Measurements from ENCODE around the gene SLC25A34.
"Not testable (repeated sequence)": the region's sequence is repeated elsewhere in the genome, so short reads cannot be mapped to it uniquely, and the experiment has no call there.

The SLC25A34 gene

DNA sequence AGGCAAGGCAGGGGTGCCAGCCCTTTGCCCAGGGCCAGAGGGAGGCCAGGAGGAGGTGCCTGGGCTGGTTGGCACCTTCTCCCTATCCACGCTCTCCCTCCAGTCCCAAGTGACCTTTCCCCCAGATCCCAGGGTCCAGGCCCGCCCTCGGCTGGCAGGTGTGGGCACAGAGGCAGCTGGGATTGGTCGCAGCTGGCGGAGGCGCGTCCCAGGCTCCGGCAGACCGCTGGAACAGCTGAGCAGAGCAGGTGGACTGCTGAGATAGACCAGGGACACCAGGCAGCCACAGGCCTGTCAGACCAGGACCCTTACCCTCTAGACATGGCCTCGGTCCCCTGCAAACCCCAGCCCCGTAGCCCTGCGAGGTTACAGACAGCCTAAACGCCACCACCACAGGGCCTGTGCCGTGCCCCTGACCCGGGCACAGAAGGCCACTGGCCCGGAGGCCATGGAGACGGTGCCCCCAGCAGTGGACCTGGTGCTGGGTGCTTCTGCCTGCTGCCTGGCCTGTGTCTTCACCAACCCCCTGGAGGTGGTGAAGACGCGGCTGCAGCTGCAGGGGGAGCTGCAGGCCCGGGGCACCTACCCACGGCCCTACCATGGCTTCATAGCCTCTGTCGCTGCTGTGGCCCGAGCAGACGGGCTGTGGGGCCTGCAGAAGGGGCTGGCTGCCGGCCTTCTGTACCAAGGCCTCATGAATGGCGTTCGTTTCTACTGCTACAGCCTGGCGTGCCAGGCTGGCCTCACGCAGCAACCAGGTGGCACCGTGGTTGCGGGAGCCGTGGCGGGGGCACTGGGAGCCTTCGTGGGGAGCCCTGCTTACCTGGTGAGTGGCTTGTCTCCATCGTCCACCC, at the start of gene SLC25A34:
TSS of gene SLC25A34 (plus strand) at position 221 of the 854 bp plus-strand sequence. CDS start at position 449, 228 bp downstream.
- peak; percentile 61 for DNase-seq

DNA sequence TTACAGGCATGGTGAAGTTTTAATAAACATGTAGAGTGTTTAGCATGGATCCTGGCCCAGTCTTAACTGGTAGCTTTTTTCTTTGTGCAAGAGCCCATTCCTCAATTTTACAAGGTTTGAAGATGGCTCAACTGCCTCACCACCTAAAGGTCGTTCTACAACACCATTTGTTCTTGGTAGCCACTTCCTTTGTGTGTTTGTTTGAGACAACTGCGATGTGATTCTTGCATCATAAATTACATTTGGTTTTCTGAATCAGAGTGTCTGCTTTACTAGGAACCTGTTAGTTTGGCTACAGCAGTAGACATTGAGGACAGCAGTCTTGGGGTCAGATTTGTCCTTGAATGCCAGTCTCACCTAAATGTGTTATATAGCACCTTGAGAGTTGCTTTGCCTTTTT, 48.6 kb upstream of the SLC25A34 start:
- no peak for DNase-seq

- no peak for DNase-seq
Measured at GRCh38 chr1:15690317-15690716, 45.7 kb upstream of the SLC25A34 start.

- DNase-seq = no peak
Measured at GRCh38 chr1:15691434-15692032, 44.5 kb upstream of the SLC25A34 start.

DNA sequence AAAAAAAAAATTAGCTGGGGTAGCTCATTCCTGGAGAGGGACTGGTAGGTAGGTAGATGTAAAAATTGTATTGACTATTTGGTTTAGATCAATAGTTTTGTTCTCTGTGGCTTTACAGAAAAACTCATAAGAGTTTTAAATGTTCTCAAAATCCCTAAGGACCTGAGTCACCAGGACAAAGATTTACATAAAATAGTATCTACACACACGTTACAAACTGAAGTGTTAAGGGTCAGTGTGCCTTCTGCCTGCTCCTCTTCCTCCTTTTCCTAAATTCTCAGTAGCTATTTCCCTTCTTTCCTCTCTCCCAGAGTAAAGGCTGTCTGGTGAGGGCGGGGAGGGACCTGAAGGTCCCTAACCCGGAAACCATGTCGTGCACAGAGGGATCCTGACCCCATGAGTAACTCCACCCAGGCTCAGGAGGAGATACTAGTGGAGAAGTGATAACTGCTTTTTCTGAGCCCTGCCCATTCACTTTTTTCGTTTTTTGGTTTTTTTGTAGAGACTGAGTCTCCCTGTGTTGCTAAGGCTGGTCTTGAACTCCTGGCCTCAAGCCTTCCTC, 43.9 kb upstream of the SLC25A34 start:
- DNase-seq = no peak

DNA sequence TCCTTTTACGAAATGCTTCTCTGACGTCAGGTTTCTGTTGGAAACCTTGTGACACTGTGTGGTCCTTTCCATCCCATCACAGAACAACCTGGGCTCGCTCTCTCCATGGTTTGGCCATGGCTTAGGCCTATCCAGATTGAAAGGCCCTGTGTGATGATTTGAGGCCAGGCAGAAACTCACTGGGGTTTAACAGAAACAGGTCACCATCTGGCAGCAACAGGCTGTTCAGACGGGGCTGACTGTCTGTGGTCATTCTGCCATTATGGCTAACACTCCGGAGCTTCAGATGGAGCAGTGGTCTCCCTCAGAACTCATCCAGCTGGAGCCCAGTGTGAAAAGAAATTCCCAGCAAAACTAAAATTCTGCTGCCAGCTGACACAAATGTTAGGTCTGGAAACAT, 42.7 kb upstream of the SLC25A34 start:
- DNase-seq = no peak

- DNase-seq = no peak
Measured at GRCh38 chr1:15696956-15697521, 39.0 kb upstream of the SLC25A34 start.

GRCh38 chr1:15698201-15698600, 37.9 kb upstream of the SLC25A34 start:
- no peak for DNase-seq

GRCh38 chr1:15699321-15699720, 36.7 kb upstream of the SLC25A34 start:
- not testable (repeated sequence) for DNase-seq

GRCh38 chr1:15700508-15700907, 35.5 kb upstream of the SLC25A34 start:
- DNase-seq = no peak

DNA sequence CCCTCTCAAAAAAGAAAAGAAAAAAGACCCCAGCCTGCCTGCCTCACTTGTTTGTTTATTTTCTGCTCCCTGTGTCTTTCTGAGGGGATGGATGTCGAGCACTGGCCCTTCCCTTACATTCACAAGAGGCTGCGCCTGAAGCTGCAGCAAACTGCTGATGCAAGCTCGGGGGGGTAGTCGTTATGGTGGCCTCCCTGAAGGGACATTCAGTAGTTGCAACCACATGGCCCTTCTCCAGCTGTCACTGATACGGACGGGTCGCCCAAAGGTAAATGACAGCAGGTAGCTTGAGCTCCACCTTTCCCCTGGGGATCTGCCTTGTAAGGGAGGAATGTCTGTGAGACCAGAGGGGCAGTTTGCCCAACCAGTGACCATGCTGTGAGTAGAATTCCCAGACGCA, 34.3 kb upstream of the SLC25A34 start:
- no peak for DNase-seq

DNA sequence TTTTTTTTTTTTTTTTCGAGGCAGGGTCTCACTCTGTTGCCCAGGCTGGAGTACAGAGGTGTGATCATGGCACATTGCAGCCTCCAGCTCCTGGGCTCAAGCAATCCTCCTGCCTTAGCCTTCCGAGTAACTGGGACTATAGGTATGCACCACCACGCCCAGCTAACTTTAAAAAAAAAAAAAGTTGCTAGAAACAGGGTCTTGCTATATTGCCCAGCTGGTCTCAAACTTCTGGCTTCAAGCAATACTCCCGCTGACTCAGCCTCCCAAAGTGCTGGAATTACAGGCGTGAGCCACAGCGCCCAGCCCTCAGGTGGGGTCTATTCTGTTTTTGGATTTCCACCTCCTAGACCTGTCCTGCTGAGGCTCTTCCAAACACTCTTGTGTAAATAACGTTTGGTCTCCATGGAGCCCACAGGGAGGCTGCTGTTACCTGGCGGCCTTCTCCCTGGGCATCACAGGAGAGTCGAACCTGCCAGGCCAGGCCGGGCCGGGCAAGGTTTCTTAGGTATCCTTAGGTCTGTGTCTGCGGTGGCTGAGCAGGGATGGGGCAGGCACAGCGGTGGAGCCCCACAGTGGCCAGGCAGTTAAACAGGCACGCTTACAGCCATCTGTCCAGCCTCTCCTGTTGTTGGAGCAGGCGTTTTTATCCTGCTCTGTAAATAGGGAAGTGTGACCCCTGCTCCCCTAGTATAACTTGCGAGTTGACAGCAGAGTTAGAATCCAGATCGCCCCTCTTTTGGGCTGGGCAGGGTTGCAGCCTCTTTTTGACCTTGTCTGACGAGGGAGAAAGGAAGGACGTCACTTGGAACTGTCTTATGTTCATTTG, 33.1 kb upstream of the SLC25A34 start:
- DNase-seq = no peak

DNA sequence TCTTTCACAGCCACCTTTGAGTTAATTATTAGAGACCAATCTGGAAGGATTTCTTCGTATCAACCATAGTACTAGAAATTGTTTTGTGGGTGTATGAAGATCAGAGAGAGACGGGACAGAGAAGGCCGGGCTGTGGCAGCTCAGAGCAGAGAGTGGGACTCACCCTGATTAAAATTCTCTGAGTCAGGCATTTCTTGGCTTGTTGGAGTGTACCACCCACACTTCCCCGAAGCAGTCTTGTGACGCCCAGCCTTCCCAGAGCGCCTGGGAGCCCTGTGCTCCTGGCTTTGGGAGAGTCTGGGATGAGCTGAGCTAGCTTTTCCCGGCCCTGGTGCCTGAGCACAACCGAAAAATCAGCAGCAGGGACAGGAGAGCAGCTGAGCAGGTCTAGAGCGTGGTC, 32.5 kb upstream of the SLC25A34 start:
- no peak for DNase-seq

GRCh38 chr1:15704526-15705183, 31.4 kb upstream of the SLC25A34 start:
- no peak for DNase-seq

GRCh38 chr1:15705184-15705566, 30.9 kb upstream of the SLC25A34 start:
- DNase-seq = no peak

- DNase-seq = no peak
Measured at GRCh38 chr1:15706751-15707150, 29.3 kb upstream of the SLC25A34 start.

DNA sequence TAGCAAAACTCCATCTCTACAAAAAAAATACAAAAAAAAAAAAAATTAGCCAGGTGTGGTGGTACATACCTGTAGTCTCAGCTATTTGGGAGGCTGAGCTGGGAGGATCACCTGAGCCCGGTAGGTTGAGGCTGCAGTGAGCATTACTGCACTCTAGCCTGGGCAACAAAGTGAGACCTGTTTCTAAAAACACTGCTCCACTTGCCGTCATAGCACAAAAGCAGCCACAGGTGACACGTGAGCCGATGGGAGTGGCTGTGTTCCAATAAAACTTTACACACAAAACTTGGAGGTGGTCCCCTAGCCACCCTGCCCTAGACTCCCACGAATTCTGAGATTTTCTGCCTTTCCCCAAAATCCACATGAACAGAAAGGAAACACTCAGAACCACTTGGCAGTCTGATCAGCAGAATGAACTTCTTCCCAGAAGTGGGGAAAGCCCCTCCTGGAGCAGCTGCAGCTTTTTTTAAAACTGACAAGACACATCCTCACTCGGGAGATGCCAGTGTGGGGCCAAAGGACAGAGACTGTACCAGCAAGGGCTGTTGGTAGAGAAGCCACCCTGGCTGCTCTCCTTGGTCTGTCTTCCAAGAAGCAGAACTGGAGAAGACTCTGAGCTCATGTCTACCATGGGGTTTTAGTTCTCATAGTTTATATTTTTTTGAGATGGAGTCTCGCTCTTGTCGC, 28.7 kb upstream of the SLC25A34 start:
- DNase-seq = no peak

GRCh38 chr1:15708486-15709137, 27.4 kb upstream of the SLC25A34 start:
- no peak for DNase-seq

DNA sequence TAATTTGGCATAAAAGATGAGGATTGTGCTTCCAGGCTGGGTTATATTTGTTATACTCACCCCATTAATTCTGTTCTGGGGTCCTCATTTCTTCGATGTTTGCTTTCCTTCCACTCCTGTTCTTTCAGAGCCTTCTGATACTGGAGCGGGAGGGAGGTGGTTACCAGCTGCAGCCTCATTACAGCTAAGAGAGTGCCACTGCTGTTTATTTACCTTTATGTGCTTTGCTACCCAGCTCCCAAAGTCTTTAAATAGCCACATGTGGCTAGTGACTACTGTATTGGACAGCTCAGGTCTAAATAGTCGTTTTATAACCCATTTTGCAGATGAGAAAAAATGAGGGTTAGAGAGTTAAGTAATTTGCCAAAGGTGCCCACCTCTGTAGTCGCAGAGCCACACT, 26.8 kb upstream of the SLC25A34 start:
- DNase-seq = no peak

GRCh38 chr1:15712168-15712567, 23.9 kb upstream of the SLC25A34 start:
- no peak for DNase-seq

All from NCI-H2107 (cell line).